Measurements from ENCODE around the gene ATXN3L.

GRCh38 chrX:13317366-13317765, 2.5 kb downstream of the ATXN3L start:
- TF ChIP-seq CTCF (IDR thresholded peaks at IDR 0.05 in 4 of 5, conservative IDR thresholded peaks at IDR 0.05 in 1 of 5) (no peak), POLR2A (IDR thresholded peaks at IDR 0.05) (no peak)

All from gastrocnemius medialis (tissue), 4 donors.